ENCODE measurements around the gene CLK1. TPM values are rescaled to one million over a fixed set of nuclear protein-coding genes. Genes with fewer than 3 reads are reported as not detected.

CLK1 gene
- total and polyA plus RNA-seq, 9 of the 15 experiments (the other 6 are each of a cell fraction or from before 2014, with no cell fraction given): 29.3 to 99.2 (median 47.0) TPM

GRCh38 chr2:200864176-200865034, at the start of gene CLK1 (continued):
- TF ChIP-seq, protein P1, sequence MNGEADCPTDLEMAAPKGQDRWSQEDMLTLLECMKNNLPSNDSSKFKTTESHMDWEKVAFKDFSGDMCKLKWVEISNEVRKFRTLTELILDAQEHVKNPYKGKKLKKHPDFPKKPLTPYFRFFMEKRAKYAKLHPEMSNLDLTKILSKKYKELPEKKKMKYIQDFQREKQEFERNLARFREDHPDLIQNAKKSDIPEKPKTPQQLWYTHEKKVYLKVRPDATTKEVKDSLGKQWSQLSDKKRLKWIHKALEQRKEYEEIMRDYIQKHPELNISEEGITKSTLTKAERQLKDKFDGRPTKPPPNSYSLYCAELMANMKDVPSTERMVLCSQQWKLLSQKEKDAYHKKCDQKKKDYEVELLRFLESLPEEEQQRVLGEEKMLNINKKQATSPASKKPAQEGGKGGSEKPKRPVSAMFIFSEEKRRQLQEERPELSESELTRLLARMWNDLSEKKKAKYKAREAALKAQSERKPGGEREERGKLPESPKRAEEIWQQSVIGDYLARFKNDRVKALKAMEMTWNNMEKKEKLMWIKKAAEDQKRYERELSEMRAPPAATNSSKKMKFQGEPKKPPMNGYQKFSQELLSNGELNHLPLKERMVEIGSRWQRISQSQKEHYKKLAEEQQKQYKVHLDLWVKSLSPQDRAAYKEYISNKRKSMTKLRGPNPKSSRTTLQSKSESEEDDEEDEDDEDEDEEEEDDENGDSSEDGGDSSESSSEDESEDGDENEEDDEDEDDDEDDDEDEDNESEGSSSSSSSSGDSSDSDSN (IDR thresholded peaks at IDR 0.05; ENCODE audit: borderline replicate concordance in 1 of 2, low read depth in 2 of 2, low read length in 2 of 2): 0 out of 4 replicates have a peak, but pooled peaks of 1 of the 2 experiments have one; percentile 16
- TF ChIP-seq MCM7 (IDR thresholded peaks at IDR 0.05): no peak
- no peak for TF ChIP-seq SMARCA4 (IDR thresholded peaks at IDR 0.05)
- TF ChIP-seq POLR2AphosphoS2 (IDR thresholded peaks at IDR 0.05; ENCODE audit: low read length): peak; percentile 94
- TF ChIP-seq CBX2 (IDR thresholded peaks at IDR 0.05; ENCODE audit: insufficient read depth, low read length, poor library complexity, severe bottlenecking): no peak
- TF ChIP-seq, protein P2, sequence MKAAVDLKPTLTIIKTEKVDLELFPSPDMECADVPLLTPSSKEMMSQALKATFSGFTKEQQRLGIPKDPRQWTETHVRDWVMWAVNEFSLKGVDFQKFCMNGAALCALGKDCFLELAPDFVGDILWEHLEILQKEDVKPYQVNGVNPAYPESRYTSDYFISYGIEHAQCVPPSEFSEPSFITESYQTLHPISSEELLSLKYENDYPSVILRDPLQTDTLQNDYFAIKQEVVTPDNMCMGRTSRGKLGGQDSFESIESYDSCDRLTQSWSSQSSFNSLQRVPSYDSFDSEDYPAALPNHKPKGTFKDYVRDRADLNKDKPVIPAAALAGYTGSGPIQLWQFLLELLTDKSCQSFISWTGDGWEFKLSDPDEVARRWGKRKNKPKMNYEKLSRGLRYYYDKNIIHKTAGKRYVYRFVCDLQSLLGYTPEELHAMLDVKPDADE (conservative IDR thresholded peaks at IDR 0.05; ENCODE audit: control insufficient read depth, low read depth, low read length): no peak
- TF ChIP-seq LEF1 (IDR thresholded peaks at IDR 0.05): no peak
- TF ChIP-seq BRF1 (IDR thresholded peaks at IDR 0.05; ENCODE audit: borderline replicate concordance, extremely low read depth, insufficient read length): no peak
- peak; percentile 80; the same call in 1 of the 2 replicates for TF ChIP-seq GABPB1 (CRISPR knock-in tag; IDR thresholded peaks at IDR 0.05)
- TF ChIP-seq, protein P3, sequence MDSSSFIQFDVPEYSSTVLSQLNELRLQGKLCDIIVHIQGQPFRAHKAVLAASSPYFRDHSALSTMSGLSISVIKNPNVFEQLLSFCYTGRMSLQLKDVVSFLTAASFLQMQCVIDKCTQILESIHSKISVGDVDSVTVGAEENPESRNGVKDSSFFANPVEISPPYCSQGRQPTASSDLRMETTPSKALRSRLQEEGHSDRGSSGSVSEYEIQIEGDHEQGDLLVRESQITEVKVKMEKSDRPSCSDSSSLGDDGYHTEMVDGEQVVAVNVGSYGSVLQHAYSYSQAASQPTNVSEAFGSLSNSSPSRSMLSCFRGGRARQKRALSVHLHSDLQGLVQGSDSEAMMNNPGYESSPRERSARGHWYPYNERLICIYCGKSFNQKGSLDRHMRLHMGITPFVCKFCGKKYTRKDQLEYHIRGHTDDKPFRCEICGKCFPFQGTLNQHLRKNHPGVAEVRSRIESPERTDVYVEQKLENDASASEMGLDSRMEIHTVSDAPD (CRISPR knock-in tag; IDR thresholded peaks at IDR 0.05): no peak
- TF ChIP-seq GABPA (tag; conservative IDR thresholded peaks at IDR 0.05; ENCODE audit: low read depth): peak; percentile 58
- no peak for TF ChIP-seq DPF2 (IDR thresholded peaks at IDR 0.05)
- no peak for TF ChIP-seq KAT2B (IDR thresholded peaks at IDR 0.05; ENCODE audit: low read depth, low read length)
- TF ChIP-seq TSHZ1 (CRISPR knock-in tag; IDR thresholded peaks at IDR 0.05): no peak
- TF ChIP-seq, protein P4, sequence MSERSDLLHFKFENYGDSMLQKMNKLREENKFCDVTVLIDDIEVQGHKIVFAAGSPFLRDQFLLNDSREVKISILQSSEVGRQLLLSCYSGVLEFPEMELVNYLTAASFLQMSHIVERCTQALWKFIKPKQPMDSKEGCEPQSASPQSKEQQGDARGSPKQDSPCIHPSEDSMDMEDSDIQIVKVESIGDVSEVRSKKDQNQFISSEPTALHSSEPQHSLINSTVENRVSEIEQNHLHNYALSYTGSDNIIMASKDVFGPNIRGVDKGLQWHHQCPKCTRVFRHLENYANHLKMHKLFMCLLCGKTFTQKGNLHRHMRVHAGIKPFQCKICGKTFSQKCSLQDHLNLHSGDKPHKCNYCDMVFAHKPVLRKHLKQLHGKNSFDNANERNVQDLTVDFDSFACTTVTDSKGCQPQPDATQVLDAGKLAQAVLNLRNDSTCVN (CRISPR knock-in tag; IDR thresholded peaks at IDR 0.05): no peak
- TF ChIP-seq KLF13 (tag; IDR thresholded peaks at IDR 0.05; ENCODE audit: borderline replicate concordance, low read depth): no peak; the same call in 1 of the 2 replicates
- TF ChIP-seq MTA1 (IDR thresholded peaks at IDR 0.05; ENCODE audit: borderline replicate concordance): 0 out of 2 replicates have a peak, but pooled peaks have one; percentile 50

All from K562 (cell line).